GM19324 (cell line): ENCODE measurements around the gene STARD8.
"Not testable (repeated sequence)": the region's sequence is repeated elsewhere in the genome, so short reads cannot be mapped to it uniquely, and the experiment has no call there.

ENCODE experiments used
- ATAC-seq: cut with Tn5 transposase; IDR thresholded peaks from one replicate; pipeline ENCODE4 v1.9.1; 2021; ENCODE audit warnings: mild to moderate bottlenecking, moderate library complexity; ENCODE audit not compliant: unreplicated experiment, low FRiP score

Gene STARD8

DNA sequence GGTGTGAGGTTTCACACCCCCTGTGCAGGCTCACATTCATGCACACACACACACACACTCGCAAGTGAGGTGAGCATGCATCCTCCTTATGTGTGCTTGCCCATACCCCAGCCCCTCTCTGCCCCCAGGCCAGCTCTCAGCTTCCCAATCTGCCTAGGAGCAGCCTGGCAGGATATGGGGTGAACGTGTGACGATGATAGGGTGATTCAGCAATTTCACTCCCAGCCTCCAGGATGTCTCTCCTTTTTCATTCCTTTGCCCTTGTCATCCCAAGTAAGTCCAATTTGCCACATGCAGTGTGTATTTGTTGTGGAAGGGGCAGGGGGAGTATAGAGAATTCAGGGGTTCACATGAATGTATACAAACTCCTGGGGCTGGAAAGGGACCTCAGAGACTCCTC, 7.2 kb downstream of the STARD8 start:
- ATAC-seq, result no peak

DNA sequence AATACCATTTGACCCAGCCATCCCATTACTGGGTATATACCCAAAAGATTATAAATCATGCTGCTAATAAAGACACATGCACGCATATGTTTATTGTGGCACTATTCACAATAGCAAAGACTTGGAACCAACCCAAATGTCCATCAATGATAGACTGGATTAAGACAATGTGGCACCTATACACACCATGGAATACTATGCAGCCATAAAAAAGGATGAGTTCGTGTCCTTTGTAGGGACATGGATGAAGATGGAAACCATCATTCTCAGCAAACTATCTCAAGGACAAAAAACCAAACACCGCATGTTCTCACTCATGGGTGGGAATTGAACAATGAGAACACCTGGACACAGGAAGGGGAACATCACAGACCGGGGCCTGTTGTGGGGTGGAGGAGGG, 9.0 kb downstream of the STARD8 start:
- not testable (repeated sequence) for ATAC-seq

DNA sequence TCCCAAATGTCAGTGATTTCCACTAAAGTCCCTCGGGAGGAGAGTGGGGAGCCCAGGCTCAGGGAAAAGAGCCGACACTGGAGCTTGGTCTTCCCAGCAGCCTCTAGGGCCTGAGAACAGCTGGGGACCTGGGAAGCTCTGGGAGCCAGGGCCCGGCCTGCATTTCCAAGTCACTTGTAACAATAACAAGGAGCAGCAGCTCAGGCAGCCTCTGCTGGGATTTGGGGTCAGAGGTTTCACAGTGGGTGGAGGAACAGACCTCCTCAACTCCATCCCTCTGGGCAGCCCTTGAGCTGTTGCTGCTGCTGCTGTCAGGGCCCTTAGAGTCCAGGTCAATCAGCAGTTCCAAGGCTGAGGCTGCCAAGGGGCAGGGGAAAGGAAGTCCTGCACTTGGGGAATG, 11.1 kb downstream of the STARD8 start:
- ATAC-seq, result no peak

DNA sequence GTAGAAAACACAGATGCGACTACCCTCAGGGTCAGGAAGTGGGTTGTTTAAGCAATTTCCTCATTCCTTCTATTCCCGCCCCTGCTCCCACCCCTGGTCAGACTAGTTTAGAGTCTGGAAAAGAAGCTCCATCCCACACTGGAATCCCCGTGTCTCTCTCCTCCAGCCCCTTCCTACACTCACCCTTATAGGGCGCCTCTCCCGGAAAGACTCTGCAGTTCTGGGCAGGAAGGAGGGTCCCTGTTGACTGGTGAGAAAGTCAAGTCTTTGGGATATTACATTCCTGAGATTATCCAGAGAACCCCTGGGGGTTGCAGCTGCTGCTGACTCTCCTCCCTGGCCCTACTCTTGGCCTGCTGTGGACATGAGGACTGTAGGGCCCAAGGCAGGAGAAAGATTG, 11.9 kb downstream of the STARD8 start:
- no peak for ATAC-seq

GRCh38 chrX:68659786-68660185, 12.3 kb downstream of the STARD8 start:
- no peak for ATAC-seq

- no peak for ATAC-seq
Observed at GRCh38 chrX:68660746-68661145, 13.3 kb downstream of the STARD8 start.

DNA sequence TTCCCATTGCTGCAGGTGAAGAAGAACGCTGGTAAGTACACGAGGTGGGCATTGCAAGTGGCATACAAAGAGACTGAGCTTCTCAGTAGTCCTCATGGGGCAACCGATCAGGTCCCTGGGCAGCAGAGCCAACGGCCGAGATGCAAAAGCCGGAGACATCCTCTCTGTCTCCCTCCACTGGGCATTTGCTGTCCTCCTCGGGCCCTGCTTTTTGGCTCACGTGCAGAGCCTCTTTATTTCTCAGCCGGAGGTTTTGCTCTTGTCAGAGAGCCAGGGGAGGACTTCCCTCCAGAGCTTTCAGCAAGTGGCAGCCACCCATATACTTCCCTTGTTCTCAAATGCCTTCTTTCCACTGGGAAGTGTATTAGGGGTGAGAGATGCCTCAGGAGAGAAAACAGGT, 18.0 kb downstream of the STARD8 start:
- no peak for ATAC-seq

DNA sequence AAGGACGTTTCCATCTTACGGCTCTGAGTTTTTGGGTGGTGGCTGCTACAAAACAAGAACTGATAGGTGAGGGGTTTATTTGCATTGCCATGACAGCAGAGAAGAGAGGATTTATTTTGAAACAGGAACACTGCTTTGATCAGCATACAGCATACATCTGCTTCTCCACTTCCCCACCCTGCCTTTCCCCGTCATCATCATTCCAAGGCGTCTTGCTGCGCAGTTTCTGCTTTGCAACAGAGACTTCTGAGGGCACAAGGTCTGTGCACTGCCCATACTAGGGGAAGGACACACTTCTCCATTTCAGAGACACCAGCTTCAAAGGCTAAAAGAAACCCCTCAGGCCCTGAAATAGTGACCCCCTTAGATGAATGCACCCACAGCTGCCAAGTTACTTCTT, 19.1 kb downstream of the STARD8 start:
- ATAC-seq, result no peak

GRCh38 chrX:68669094-68669860, 21.8 kb downstream of the STARD8 start:
- no peak for ATAC-seq

DNA sequence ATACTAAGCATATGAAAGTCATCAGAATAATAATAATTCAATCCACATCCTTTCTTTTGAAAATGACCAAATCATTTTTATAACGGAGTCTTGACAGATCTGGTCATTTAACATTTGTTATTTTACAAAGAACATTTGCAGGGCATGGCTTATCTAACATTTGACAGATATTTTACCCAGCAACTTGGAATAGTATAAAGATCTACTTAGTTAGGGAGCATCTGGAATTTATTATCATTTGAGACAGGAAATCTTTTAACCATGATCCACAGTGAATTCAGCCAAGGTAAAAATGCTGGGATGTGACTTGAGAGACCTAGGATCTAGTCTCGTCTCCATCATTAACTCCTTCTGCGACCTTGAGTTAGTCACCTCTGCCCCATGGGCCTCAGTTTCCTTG, 22.4 kb downstream of the STARD8 start:
- no peak for ATAC-seq

- no peak for ATAC-seq
Observed at GRCh38 chrX:68671221-68671620, 23.8 kb downstream of the STARD8 start.

DNA sequence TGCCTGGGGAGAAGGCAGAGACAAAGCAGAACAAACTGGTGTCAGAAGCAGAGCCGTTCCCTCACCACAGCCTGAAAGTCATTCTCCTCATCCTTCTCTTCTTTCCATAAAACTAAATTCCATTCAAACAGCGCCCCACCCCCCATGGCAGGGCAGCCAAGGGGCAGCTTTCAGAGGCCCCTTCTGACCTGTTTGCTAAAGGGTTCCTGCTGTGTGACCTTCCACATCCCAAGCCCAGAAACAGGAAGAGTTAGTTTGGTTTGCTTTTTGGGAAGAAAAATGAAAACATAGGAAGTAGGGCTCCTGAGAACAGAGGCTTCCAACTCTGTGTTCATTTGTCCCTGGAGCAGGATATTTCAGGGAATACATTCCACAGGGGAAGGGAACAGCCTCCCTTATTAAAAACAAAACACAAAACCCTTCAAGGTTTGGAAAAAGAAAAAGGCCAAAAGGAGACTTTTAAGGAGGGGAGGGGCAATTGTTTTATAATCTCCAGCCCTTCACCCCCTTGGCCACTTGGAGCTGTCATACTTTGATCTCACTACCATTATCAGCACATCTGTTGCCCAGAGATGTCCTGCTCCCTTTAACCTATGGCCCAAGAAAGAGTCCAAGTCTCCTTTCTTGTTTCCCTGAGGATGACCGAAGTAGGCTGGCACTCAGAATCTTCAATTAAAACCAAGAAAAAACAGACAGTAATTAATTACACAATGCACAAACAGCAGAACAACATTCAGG, 25.3 kb downstream of the STARD8 start:
- no peak for ATAC-seq

GRCh38 chrX:68675571-68675970, 28.1 kb downstream of the STARD8 start:
- ATAC-seq, result no peak

DNA sequence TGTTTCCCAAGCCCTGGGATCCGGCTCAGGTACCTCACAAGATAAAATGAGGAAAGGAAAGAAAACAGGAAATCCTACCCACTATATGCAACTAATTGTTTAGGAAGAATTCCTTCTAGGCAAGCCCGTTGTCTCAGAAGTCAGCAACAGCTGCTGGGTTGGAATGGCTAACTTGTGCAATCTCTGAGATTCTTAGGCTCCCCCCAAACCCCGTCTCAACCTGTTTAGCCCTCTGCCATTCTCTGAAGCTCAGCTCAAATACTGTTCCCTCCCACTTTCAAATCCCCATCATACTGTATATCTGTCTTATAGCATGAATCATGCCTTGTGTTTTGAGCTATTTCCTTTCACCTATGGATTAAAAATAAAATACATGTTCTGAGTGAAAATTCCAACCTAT, 28.9 kb downstream of the STARD8 start:
- ATAC-seq, result no peak

- no peak for ATAC-seq
Observed at GRCh38 chrX:68677998-68678397, 30.5 kb downstream of the STARD8 start.

DNA sequence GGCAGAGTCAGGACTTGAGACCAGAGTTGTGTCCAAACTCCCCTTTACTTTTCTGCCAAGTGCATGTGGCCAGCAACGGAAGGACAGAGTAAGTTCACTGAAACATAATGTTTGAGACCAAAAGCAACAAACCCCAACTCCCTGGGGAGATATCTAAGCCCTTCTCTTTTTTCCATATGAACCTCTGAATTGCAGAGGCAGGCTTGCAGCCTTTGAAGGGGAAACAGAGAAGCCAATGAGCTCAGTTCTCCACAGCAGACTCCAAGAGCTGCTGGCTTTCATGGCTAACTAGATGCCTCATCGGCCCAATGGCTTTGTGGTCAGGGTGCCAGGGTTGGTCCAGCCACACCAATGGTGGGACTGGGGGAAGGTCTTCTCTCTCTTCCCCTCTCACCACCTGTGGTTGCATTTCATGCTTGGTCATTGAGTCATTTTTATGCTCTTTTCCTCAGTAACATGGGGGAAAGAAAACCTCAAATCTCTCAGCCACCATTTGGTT, 34.0 kb downstream of the STARD8 start:
- no peak for ATAC-seq

DNA sequence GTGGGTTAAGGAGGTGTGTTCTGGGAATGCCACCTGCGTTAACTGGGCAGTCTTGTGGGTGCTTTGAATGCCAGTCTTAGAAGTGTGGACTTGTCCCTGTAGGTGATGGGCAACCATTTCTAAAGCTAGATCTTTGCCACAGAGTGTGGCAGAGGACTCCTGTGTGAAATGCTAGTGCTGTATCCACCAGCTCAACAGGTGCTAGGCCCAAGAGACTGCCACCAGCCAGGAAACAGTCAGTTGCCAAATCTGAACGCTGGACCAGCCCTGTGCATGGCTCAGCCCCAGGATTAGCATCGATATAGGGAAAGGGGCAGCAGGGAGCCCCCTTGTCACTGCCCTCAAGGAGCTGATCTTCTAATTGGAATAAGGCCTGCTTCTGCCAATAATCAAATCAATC, 35.3 kb downstream of the STARD8 start:
- no peak for ATAC-seq

GRCh38 chrX:68683580-68683979, 36.1 kb downstream of the STARD8 start:
- no peak for ATAC-seq

DNA sequence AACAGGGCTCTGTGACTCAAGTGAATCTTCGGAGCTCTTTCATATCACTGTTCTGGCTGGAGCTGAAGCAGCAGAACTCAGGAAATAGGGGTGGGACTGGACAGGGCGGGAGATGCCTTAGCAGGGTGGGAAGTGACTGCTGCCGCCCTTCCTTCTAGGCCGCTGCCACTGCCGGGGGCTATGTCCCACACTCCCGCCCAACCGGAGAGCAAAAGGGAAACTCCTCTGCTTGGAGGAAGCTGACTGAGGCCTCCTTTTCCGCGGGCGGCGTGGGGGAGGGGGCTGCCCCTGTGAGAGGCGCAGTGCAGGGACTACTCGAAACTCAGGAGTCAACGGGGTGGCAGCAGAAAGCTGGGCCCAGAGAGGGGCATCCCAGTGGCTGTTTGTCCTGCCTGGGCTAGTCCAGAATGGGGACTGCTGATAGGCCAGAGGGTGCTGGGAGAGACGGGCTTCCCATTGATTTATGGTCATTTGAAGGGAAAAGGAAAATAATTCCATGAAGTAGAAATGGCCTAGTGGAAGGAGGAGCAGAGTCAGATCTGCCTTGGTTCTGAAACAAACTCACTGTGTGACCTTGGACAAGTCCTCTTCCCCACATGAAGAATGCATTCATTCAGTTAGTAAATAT, 36.9 kb downstream of the STARD8 start:
- ATAC-seq, result no peak

DNA sequence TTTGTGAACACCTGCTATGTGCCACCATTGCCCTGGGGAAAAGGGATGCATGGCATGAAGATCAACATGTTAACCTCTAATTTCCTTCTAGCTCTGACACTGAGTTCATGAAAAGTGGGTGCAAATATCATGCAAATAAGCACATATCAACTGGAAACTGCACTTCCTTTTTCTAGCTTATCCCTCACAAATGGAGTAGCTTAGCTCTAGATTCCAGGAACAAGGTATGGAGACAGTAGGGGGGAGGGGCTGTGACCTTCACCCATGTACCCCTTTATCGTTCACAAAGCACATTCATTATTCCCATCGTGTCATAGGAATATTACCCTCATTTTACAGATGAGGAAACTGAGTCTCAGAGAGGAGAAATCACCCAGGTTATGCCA, 37.4 kb downstream of the STARD8 start:
- ATAC-seq, result no peak

- no peak for ATAC-seq
Observed at GRCh38 chrX:68685685-68686084, 38.2 kb downstream of the STARD8 start.
